NCI-H2196 (cell line): ENCODE measurements around the gene GNPAT.
A peak's percentile ranks its signal among the peaks of the same experiment; 100 is the strongest.
"Not testable (repeated sequence)": the region's sequence is repeated elsewhere in the genome, so short reads cannot be mapped to it uniquely, and the experiment has no call there.

Experiments used
- DNase-seq: peaks from one replicate; lab custom pipeline; 2025; ENCODE audit not compliant: unreplicated experiment; lab: John Stamatoyannopoulos, UW

The GNPAT gene

DNA sequence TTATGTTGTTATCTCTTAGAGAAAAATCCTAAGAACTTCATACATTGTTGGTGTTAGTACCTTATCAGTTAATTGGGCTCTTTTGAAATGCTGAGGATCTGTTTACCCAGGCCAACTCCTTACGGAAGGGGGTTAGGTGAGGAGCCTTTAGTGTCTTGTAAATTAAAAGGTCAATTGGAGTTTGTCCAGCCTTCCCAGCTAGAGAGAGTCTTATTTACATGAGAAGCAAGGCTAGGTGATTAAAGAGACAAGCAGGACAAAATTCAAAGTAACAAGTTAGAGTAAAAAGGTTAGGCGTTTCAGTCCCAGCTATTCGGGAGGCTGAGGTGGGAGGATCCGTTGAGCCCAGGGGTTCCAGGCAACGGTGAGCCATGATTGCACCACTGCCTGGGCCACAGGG, 28.7 kb upstream of the GNPAT start:
- not testable (repeated sequence) for DNase-seq

DNA sequence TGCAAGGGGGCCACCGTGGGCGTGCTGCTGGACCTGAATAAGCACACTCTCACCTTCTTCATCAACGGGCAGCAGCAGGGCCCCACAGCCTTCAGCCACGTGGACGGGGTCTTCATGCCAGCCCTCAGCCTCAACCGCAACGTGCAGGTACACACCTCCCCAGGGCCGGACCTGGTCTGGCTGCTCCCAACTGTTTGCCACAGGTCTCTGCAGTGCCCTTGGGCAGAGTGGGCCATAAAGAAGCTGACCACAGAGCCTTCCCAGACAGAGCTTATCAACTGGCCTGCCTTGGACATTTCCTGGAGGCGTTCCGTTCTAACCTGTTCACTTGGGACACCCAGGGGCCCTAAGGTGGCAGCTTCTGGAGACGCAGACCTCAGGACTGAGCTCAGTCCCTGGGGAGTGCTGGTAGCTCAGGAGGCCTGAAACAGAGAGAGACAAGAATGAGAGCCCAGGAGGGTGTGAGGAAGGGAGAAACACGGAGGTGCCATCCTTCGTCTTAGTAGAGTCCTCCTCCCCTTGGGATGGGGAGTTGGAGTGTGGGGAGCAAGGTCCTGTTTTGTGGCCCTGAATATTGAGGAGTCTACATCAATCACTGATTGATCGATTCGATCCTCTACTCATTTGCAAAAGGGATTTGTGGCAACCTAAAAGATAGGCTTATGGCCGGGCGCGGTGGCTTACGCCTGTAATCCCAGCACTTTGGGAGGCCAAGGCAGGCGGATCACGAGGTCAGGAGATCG, 27.0 kb upstream of the GNPAT start:
- DNase-seq = no peak

DNA sequence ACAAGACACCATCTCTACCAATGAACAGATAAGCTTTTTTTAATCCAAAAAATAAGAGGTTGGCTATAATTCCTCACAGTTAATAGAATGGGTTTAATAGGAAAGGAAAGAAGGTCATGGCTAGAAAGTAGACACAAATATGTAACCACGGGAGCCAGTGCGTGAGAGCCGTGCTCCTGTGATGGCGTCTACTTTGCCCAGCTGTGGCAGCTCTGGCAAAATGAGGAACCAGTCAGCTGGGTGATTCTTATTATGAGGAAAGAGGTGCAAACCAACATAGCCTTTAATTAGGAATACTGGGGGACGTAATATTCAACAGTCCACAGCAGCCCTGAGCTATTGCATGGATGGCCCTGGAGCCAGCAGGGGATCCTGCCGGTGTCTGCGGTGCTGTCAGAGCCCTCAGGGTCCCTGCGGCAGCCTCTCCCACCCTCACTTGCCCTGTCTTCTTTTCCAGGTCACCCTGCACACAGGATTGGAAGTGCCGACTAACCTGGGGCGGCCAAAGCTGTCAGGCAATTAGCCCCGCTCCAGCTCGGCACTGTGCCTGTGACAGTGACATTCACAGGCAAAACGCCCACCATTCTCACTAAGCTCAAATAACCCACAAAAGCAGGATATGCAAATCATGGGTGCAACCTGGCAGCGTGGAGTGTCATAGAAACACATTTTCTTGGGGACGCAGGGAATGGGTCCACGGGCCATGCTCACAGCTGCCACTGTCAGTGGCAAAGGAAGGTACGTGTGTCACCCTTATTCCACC, 25.9 kb upstream of the GNPAT start:
- DNase-seq = no peak

DNA sequence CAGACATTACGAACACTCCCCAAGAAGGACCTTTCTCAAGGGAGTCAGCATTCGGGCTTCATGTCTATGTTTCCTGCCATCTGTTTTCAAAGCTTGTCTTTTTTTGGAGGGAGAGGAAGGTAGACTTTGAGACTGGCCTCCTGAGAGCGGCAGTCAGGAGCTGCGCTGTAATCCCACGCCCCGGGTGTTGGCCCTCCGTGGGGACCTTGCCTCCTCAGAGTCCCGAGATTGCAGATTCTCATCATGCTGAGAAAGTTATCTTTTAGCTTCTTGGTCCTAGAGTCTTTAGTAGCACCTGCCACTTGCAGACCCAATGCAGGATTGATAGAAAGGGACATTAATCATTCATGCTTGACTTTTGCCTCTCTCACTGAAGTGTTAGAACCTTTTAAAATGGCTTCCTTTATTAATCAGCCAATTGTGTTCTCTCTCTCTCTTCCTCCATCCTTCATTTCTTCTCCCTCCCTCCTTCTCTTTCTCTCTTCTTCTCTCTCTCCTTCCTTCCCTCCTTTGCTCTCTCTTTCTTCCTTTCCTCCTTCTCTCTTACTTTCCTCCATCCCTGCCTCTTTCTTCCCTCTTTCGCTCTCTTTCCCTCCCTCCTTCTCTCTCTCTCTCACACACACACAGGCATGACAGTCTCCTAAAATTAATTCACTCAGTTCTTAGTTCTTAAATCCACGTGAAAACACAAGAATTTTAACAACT, 25.2 kb upstream of the GNPAT start:
- DNase-seq = no peak

DNA sequence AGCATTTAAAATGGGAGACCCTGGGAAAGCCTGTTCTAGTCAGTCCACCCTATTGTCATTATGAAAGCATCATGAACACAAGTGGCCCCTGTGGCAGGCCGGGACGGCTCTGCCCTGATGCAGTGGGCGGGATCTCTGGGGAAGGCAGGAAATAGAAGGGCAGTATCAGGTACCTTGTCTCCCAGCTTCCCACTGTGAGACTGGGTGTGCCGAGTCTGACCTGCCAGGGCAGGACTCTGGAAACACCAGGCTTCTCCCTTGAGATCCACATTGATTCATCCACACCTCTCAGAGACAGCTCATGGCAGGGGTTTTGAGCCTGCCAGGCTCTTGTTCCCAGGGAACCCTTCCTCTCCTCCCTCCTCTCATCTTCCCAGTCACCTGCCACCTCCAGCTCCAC, 24.5 kb upstream of the GNPAT start:
- DNase-seq = peak; percentile 20

DNA sequence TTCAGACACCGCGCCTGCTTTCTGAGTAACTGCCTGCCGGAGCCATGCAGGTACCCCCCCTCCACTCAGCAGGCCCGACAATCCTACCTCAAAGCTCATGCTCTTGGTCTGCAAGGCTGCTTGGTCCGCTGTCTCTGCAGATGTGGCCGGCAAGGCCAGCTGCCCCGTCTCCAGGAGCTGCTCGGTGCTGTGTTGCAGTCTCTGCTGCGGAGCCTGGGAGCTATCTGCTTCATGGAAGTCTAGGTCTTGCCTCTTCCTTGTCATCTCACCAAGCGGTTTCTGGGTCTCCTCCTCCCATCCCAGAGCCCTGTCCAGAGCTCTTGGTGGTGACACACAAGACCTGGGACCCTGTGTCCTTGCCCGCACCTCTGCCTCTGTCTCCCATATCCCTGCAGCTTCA, 24.0 kb upstream of the GNPAT start:
- no peak for DNase-seq

DNA sequence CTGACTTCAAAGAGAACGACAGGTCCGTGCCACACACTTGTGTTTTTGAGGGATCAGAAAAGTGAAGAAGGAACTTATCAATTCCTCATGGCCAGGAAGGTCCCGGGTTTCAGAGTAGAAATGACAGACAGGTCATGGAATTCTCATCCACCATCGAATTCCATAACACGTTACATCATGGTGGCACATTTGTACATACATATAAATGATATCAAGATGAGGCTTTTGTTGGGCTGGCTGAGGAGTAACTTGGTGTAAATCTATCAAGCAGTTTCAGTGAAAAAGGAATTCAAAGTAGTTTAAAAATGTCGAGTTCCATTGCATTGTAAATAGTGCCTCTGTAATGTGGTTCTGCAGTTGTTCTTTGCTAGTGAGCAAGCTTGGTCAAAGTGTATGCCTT, 22.9 kb upstream of the GNPAT start:
- no peak for DNase-seq

DNA sequence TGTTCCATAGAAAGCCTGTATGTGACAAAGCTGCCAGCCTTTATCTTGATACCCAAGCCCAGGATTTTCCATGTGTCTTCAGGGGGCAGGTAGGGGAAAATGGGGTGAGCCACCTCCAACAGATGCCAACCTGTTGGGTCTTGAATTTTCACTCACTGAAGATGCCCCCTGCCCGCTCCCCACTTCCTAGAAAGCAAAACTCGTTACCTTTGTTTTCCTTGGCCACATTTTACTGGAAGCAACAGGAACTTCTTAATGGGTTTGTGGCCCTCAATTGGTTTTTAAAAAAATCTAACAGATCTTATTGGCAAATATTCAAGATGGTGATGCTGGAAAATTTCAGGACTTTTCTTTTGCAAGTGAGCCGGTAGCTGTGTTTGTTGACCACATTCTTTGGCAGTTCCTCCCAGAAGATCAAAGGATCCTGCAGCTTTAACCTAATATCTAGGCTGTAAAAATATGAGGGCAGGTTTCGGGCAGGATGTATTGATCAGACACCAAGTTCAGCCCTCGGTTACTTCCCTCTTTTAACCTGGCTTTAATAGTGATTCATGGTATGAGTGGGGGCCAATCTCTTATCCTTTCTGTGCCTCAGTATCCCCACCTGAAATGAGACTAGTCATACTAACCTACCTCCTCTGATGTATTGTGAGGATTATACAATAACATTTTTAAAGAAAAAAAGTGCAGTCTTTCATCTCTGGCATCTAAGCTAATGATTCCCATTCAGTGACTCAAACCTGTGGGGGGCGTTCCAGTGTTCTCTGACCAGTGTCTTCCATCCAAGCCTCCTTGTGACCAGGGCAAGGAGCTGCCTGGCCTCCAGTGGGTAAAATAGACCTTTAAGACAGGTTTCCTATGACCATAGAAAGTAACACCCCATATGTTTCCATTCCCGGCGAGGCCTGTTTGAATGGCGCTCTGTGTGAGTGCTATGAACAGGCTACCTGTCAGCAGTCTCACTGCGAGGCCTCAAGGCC, 21.3 kb upstream of the GNPAT start:
- DNase-seq = no peak

DNA sequence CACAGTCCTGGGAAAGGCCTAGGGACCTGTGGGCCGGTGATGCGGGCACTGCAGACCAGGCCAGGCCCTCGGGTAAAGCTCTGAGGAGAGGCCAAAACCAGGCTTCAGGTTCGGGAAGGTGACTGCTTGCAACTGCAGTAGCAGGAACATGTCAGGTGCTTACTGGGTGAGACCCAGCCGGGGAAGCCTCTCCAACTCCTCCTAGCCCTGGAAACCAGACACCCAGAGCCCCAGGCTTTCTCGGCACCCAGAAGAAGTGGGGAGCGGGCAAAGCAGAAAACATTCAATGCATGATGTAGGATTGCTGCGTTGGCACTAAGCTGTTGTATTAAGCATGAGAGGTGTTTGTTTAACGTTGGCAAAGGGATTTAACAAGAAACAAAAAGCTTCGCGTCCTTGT, 20.2 kb upstream of the GNPAT start:
- no peak for DNase-seq

DNA sequence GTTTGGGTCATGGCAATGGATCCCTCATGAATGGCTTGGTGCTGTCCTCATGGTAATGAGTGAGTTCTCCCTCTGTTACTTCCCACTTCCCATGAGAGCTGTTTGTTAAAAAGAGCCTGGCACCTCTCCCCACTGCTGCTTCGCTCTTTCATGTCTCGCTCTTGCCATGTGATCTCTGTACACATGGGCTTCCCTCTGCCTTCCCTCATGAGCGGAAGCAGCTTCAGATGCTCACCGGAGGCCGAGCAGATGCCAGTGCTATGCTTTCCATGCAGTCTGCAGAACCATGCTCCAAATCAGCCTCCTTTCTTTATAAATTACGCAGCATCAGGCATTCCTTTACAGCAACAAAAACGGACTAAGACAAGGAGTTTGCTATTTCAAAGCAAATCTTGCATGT, 14.9 kb upstream of the GNPAT start:
- no peak for DNase-seq

DNA sequence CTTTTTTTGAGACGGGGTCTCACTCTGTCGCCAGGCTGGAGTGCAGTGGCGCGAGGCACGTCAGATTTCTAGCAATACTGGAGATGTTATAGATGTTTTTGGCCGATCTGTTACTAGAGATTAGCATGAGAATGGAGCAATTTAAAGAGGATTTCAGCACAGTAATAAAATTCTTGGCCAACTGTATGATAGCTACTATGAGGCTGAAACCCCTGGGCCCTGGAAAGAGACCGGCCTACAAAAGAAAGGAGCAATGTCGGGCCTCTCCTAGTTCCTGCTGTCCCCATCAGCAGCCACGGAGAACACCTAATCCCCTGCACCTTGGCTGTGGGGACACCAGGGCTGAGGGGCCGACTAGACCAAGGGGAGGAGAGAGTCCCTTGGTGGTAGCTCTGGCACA, 9.5 kb upstream of the GNPAT start:
- DNase-seq = no peak

DNA sequence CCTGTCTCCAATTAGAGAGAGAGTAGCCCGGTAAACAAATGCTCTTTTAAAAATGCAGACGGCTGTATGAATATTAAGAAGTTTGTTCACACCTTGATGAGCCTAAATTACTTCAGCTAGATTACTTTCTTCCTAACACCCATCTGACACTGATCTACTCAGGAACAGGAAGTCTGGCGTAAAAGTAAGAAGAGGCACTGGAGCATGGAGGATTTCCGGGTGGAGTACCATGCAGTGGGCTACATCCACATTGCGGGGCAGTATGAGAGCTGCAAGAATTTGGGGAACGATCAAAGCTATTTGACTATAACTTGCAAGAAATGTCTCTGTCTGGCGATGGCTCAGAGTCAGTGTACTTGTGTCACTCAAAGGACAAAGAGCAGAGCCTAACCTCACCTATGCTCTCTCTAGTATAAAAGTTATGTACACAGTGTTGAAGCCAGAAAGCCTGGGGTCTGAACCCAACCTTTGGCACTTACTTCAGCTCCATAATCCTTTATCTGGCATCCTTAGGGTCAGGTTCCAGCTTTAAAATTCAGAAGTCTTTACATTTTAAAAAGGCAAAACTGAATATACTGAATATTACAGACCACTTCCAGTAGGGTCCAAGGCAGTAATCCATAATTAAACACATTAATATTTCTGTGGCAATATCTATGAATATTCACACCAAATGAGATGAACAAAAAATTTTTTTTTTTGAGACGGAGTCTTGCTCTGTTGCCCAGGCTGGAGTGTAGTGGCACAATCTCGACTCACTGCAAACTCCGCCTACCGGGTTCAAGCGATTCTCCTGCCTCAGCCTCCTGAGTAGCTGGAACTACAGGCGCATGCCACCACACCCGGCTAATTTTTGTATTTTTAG, 7.9 kb upstream of the GNPAT start:
- DNase-seq = no peak

DNA sequence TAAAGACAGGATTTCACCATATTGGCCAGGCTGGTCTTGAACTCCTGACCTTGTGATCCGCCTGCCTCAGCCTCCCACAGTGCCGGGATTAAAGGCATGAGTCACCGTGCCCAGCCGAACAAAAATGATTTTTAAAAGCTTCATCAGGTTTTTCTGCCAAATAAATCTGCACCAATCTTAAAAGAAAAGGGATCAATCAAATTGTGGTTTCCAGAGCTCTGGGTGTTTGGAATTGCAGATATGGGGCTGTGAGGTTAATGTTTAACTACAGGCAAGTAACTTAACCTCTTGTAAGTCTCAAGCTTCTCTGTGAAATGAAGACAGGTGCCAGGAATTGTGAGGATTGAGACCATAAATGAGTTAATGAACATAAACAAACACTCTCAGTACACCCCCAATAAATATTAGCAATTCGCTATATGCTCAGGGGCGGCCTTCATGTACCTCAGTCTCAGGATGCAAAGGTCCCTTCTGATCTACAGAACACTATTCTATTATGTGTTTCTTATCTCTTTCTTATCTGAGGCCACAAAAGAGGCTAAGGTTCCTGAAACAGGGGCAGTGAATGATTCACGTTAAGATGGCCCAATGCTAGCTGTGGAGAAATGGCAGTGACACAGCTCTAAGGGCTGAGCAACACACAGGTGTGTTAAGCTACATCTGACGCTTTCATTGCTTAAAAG, 7.1 kb upstream of the GNPAT start:
- no peak for DNase-seq

DNA sequence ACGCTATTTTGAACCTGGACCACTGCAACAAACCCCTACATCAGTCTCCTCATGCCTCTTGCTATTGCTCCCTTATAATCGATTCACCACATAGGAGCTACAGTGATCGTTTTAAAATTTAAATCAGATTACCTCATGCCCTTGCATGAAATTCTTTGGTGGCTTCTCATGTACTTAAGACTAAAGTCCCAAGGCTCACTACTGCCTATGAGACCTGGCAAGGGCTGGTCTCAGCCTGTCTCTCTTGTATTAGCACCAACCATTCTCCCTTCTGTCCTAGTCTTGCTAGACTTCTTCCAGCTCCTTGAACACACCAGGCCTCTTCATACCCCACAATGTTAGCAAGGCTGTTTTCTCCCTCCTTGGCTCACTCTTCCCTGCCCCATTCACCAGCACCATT, 6.5 kb upstream of the GNPAT start:
- no peak for DNase-seq

DNA sequence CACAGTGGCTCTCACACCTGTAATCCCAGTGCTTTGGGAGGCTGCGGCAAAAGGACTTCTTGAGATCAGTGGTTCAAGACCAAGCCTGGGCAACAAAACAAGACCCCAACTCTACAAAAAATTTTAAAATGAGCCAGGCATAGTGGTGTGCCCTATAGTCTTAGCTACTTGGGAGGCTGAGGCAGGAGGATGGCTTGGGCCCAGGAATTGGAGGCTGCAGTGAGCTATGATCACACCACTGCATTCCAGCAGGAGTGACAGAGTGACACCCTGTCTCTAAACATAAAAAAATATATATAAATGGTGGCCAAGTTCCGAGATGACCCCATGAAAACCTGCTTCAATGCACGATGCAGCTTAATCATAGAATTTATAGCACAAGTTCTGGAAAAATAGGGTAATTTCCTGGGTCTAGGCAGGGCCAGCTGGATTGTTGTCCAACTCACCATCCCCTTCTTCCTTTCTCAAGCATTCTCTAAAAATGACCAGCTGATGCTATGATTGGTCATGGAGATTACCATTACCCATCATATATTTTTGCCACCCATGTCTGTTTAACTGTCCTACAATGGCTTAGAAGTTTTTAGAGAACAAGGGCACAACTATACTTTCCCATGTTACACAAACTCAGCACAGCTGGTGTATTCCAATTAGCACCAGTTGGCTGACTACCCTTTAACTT, 5.3 kb upstream of the GNPAT start:
- no peak for DNase-seq

DNA sequence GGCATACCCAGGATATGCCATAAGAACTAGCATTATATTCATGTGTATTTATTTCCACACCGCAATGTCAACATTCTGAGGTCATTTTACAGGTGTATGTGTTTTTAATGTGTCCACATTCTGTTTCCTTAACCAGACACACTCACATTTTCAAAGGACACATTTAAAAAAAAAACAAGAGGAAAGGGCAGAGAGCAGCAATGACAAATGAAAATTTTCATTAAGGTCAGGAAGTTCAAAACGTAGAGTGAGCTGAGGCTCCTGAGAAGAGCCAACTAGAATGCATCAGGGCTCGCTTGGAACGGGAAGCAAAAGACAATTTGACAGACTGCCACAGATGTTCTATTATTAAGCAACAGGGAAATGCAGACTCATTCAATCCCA, 4.8 kb upstream of the GNPAT start:
- peak; percentile 55 for DNase-seq

DNA sequence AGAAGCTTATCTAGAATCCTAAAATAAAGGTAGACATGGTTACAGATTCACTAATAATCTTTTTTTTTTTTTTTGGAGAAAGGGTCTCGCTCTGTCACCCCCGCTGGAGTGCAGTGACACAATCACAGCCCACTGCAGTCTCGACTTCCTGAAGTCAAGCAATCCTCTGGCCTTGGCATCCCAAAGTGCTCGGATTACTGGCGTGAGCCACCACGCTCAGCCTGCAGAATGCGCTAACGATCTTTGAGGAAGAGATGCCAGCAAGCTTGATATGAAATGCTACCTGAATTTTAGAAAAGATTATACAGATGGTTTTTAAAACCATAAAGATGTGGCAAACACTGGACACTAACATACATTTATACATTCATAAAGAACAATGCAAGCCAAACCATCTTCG, 4.1 kb upstream of the GNPAT start:
- peak; percentile 18 for DNase-seq

DNA sequence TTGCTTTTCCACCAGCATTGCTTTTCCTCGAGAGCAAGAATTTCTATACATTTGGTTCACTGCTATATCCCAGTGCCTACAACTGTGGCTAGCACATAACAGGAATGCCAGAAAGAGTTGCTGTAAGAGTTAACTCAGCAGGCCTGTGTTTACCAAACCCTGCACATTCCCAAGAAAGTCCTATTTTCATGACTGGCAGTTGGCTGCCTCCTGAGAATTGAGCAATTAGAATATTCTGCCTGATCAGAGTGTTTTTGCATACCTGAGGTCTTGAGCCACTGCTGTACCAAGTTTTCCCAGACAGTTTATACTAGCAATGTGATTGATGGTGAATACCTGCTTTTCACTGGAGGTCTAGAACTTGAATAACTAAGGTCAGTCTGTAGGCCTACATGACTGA, 2.7 kb upstream of the GNPAT start:
- no peak for DNase-seq

DNA sequence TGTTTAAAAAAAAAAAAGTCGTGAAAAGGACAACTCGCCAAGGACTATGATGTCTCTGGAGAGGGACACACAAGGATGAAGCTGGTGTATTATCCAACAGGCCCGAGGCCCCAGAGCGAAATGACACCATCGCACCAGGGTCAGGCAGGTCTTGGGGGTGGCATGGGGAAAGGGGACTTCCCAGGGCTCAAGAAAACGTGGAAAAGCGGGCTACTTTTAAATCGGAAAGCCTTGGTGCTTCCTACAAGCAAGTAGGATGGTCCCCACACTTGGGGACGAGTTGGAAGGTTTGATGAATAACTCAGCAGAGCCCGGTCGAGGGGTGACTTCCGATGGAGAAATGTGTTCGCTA, 505 bp upstream of the GNPAT start:
- no peak for DNase-seq
